GM10266 (cell line): Measurements from ENCODE around the gene PIKFYVE.

Experiments used
- DNase-seq: peaks from one replicate; pipeline ENCODE4 v3.0.0; 2012; ENCODE audit errors: extremely low spot score
- TF ChIP-seq, protein P1 (sequence below): IDR thresholded peaks from 2 replicates; pipeline ENCODE4 v1.5.1; 2012; ENCODE audit warnings: mild to moderate bottlenecking, low read depth; ENCODE audit not compliant: control insufficient read depth, insufficient read depth; ENCODE audit errors: missing control alignments

PIKFYVE gene

DNA sequence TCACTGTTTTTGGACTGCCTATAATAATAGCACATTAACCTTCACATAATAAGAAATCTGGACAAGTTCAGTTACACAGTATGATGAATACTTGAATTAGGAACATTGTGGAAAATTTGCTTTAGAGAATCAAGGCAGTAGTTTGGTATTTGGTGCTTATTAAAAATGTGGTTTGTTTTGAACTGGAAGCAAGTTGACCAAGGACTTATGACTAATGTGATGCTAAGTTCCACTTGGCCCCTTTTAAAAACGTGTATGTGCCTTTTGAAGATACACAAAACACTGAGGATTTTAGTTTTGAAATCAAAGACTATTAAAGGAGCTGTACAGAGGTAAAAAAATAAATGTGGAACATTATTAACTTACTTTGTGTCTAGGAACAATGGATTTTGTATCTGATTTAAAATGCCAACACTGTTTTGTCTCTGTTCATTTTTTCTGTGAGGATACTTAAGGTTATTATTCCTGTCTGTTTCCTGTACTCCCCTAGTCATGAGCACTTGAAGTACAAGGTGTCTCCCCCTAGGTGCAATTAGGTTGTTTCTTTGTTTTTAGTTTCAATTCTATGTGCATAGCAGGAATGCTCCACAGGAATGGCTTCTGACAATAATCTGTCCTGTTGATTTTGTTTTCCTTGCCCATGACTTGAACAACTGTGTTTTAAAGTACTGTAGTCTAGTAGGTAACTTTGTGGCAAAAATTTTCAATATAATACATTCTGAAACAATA lies 91.0 kb downstream of the PIKFYVE start:
- TF ChIP-seq, protein P1, sequence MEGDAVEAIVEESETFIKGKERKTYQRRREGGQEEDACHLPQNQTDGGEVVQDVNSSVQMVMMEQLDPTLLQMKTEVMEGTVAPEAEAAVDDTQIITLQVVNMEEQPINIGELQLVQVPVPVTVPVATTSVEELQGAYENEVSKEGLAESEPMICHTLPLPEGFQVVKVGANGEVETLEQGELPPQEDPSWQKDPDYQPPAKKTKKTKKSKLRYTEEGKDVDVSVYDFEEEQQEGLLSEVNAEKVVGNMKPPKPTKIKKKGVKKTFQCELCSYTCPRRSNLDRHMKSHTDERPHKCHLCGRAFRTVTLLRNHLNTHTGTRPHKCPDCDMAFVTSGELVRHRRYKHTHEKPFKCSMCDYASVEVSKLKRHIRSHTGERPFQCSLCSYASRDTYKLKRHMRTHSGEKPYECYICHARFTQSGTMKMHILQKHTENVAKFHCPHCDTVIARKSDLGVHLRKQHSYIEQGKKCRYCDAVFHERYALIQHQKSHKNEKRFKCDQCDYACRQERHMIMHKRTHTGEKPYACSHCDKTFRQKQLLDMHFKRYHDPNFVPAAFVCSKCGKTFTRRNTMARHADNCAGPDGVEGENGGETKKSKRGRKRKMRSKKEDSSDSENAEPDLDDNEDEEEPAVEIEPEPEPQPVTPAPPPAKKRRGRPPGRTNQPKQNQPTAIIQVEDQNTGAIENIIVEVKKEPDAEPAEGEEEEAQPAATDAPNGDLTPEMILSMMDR: no peak
- DNase-seq: no peak

DNA sequence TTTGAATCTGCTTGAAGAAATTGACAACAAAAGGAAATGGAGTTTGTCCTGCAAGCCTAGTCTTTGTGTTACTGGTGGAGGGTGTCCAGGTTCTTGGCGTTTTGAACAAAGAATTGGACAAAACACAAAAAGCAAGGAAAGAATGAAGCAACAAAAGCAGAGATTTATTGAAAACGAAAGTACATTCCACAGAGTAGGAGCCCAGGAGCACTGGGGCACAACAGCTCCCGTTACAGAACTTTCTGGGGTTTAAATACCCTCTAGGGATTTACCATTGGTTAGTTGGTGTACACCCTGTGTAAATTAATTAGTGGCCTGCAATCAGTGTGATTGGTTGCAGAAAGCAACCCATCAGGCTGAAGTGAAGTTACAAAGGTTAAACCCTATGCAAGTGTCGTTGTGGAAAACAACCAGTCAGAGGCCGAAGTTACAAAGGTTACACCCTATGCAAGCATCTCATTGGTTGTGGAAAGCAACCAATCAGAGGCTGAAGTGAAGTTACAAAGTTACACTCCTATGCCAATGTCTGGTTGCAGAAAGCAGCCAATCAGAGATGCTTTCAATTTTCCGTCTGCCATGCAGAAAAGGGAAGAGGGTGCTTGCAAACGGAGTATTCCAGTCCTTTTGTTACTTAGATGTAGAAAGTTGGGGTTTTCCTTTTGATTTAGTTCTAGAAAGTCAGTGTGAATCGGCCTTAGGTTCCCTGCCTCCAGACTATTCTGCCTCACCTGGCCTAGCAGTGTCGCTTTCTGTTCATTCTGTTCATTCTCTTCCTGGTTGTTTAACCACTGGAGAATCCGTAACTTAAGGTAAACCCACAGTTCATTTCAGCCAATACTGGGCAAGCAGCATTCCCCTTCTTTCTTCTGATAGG lies 92.9 kb downstream of the PIKFYVE start:
- TF ChIP-seq, protein P1: no peak
- no peak for DNase-seq

DNA sequence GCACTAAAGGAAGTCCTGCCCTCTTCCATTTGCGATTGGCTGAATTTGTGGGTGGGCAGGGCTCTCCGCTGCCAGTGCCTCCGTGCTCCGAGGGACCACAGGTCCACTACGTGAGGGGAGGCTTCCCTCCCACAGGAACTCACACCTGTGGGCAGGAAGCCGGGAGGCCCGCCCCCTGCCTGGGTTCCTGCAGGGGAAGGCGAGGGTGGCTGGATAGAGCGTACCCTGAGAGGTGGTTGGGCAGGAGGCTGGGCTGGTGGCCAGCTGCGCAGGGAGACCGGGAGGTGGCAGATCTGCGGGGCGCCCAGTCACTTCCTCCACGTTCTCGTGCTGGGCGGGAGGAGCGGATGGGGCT lies 93.6 kb downstream of the PIKFYVE start:
- DNase-seq: no peak
- TF ChIP-seq, protein P1: no peak

DNA sequence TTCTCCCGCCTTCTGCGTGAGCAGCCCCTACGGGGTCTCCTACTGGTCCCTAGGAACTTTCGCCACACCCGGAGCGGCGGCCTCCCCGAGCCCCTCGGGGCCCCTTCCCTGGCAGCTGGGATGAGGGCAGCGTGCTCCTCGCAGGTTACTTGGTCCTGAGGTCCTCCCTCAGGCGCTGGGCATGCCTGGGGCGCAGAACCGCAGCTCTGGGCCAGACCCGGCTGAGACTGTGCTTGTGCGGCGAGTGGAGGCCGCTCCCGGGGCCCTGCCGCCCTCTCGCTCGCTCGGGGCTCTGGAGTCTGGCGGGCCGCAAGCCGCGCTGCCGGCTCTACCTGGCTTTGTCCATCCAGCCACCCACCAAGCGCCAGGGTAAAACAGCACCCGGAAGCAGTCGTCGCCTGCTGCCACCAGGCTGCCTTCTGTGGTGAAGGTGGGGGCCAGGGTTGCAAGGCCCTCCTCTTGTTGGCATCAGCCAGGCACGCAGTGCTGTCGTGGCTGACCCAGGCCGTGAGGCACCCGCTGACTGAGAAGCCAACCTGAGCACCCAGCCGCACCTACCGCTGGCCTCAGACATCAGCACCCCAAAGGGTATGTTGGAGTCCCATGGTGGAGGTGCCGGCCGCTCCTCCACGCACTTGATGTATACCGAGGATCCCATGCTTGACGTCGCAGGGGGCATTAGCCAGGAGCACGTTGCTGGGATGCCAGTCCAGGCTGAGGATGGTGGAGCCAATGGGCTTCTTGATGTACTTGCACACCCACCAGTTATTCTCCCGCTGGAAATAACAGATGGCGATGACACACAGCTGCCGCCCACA lies 94.4 kb downstream of the PIKFYVE start:
- DNase-seq: no peak
- TF ChIP-seq, protein P1: no peak

DNA sequence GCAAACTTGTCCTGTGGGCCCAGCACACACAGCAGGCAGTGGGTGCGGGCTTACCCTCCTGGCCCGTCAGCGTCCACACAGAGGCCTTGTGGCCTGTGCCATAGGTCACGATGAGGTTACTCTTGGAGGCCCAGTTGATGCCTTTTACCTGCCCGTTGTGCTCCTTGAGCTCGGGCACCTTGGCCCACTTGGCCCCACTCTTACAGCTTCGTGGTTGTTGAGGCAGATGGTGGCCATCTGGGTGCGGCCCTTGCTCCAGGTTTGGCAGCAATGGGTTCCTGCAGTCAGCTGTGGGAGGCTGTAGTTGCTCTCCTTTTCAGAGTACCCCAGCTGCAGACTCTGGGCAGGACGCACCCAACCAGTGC lies 95.0 kb downstream of the PIKFYVE start:
- DNase-seq: no peak
- TF ChIP-seq, protein P1: no peak

DNA sequence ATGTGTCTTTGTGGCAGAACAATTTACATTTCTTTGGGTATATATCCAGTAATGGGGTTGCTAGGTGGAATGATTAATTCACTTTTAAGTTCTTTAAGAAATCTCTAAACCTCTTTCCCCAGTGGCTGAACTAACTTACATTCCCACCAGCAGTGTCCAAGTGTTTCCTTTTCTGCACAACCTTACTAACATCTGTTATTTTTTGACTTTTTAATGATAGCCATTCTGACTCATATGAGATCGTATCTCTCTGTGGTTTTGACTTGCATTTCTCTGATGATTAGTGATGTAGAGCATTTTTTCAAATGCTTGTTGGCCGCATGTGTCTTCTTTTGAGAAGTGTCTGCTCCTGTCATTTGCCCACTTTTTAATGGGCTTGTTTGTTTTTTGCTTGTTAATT lies 97.4 kb downstream of the PIKFYVE start:
- TF ChIP-seq, protein P1: no peak
- no peak for DNase-seq
